HepG2 (cell line): ENCODE measurements around the gene SYT8. TPM values are rescaled to one million over a fixed set of nuclear protein-coding genes. Genes with fewer than 3 reads are reported as not detected.
A peak's percentile ranks its signal among the peaks of the same experiment; 100 is the strongest.

Experiments used
- CENPT ChIP-seq: sonication (generic); formaldehyde crosslinking; IDR thresholded peaks from 2 replicates; pipeline ENCODE4 v1.8.0; 2022; ENCODE audit warnings: low read depth, mild to moderate bottlenecking, moderate library complexity, missing genetic modification reagents
- E2F1 ChIP-seq: sonication (generic); formaldehyde crosslinking; IDR thresholded peaks from 2 replicates; pipeline ENCODE4 v1.5.0; 2020; ENCODE audit warnings: missing genetic modification reagents
- FOXO4 ChIP-seq: sonication (generic); formaldehyde crosslinking; conservative IDR thresholded peaks from 2 replicates; pipeline ENCODE4 v1.8.1; 2023; ENCODE audit warnings: missing genetic modification reagents
- HHEX ChIP-seq: IDR thresholded peaks from 2 replicates; pipeline ENCODE4 v1.6.1; 2016; ENCODE audit warnings: control low read depth
- MED1 ChIP-seq: sonication (generic); formaldehyde crosslinking; IDR thresholded peaks from 2 replicates; pipeline ENCODE4 v1.4.0; 2020; ENCODE audit warnings: missing genetic modification reagents
- NAIF1 ChIP-seq: sonication (generic); formaldehyde crosslinking; IDR thresholded peaks from 2 replicates; pipeline ENCODE4 v1.5.0; 2020; ENCODE audit warnings: mild to moderate bottlenecking, missing genetic modification reagents, borderline replicate concordance
- POGK ChIP-seq: sonication (generic); formaldehyde crosslinking; conservative IDR thresholded peaks from 2 replicates; pipeline ENCODE4 v1.8.0; 2022; ENCODE audit warnings: mild to moderate bottlenecking, moderate library complexity, missing genetic modification reagents
- TGIF2 ChIP-seq: IDR thresholded peaks from 2 replicates; pipeline ENCODE4 v1.6.1; 2016; ENCODE audit warnings: control low read depth, missing compliant biosample characterization
- ZBTB38 ChIP-seq: sonication (generic); formaldehyde crosslinking; IDR thresholded peaks from 2 replicates; pipeline ENCODE4 v1.5.1; 2020; ENCODE audit warnings: mild to moderate bottlenecking, missing genetic modification reagents
- ZBTB39 ChIP-seq: sonication (generic); formaldehyde crosslinking; IDR thresholded peaks from 2 replicates; pipeline ENCODE4 v1.5.0; 2020; ENCODE audit warnings: missing genetic modification reagents
- ZFAT ChIP-seq: sonication (generic); formaldehyde crosslinking; conservative IDR thresholded peaks from 2 replicates; pipeline ENCODE4 v1.8.1; 2023; ENCODE audit warnings: missing genetic modification reagents, inconsistent platforms
- ZFX ChIP-seq: sonication (generic); formaldehyde crosslinking; IDR thresholded peaks from 2 replicates; pipeline ENCODE4 v1.4.0; 2020; ENCODE audit warnings: mild to moderate bottlenecking, low read depth, missing genetic modification reagents, moderate library complexity
- ZNF12 ChIP-seq: sonication (generic); formaldehyde crosslinking; IDR thresholded peaks from 2 replicates; pipeline ENCODE4 v1.5.0; 2020; ENCODE audit warnings: missing genetic modification reagents
- ZNF207 ChIP-seq: fragments of 450-650 bp; IDR thresholded peaks from 2 replicates; pipeline ENCODE4 v1.6.1; 2016; ENCODE audit warnings: antibody characterized with exemption, borderline replicate concordance
- ZNF574 ChIP-seq: sonication (generic); formaldehyde crosslinking; IDR thresholded peaks from 2 replicates; pipeline ENCODE4 v1.4.0; 2020; ENCODE audit warnings: missing genetic modification reagents
- ZNF607 ChIP-seq: sonication (generic); formaldehyde crosslinking; IDR thresholded peaks from 2 replicates; pipeline ENCODE4 v1.5.1; 2020; ENCODE audit warnings: missing genetic modification reagents, mild to moderate bottlenecking, borderline replicate concordance
- polyA plus RNA-seq, 8 experiments: library from polyadenylated mRNA; depleted of rRNA in 3 of 8; stranded (reverse) in 7 of 8; unstranded in 1 of 8; fragments of >200 nt; fragmentation: Illumina TruSeq in 4 of 8; extraction: Trizol in 4 of 8; gene quantifications; 2 replicates each; pipeline versions ENCODE4 v1.2.1 to v1.2.3, GENCODE V29; 2011 to 2016; ENCODE audit warnings: low read depth in 4 of 8, missing spikeins in 1 of 8, mixed read lengths in 1 of 8; ENCODE audit not compliant: insufficient read depth in 1 of 8
- total RNA-seq, 5 experiments: library from RNA; depleted of rRNA; stranded (reverse); fragments of >200 nt; fragmentation: Illumina TruSeq; extraction: Trizol; gene quantifications; 2 replicates each; pipeline ENCODE4 v1.2.3, GENCODE V29; 2016; ENCODE audit warnings: low read depth in 1 of 5
- TF ChIP-seq, protein P1 (sequence below): sonication (generic); formaldehyde crosslinking; IDR thresholded peaks from 2 replicates; pipeline ENCODE4 v1.5.1; 2020; ENCODE audit warnings: mild to moderate bottlenecking, missing genetic modification reagents, borderline replicate concordance

SYT8 gene
- total and polyA plus RNA-seq, 2 of the 13 experiments (the other 11 are each of a cell fraction or from before 2014, with no cell fraction given): 0.60 to 2.3 TPM

DNA sequence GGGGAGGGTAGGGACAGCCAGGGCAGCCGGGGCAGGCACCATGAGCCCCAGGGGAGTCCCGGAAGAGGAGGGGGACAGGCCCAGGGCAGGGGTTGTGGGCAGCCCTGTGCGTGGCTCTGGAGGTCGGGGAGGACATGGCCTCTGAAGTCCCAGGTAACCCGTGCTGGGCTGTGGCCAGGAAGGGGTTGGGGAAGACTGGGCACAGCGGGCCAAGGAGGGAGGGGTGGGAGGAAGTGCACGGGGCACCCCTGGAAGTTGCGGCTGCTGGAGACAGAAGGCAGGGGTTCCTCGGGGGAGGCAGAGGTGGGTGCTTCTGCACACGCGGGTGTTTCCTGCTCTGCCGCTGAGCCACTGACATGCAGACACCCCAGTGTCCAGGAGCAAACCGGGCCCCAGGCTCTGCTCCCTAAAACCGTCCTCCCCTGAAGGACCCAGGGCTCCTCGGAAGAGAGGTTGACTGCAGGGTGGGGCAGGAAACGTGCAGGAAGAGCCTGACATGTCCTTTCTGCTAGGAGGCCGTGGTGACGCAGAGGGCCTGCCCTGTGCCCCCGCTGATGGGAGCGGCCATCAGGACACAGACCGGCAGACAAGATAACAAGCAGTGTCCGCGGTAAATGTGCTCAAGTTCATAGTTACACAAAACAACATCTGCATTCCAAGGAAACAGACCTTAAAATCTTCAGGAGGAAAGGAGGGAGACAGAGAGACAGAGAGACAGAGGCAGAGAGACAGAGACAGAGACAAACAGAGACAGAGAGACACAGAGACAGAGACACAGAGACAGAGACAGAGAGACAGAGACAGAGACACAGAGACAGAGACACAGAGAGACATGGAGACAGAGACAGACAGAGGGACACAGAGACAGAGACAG is 9.7 kb downstream of the SYT8 start (continued):
- TF ChIP-seq ZBTB39 (peak; percentile 49; the same call in 1 of the 2 replicates), ZNF607 (no peak), POGK (CRISPR knock-in tag) (no peak), HHEX (no peak), ZNF574 (CRISPR knock-in tag) (no peak), CENPT (CRISPR knock-in tag) (no peak), ZBTB38 (CRISPR knock-in tag) (peak; percentile 92), NAIF1 (CRISPR knock-in tag) (no peak), ZNF12 (CRISPR knock-in tag) (no peak), ZFAT (CRISPR knock-in tag) (no peak), ZFX (peak; percentile 48; the same call in 1 of the 2 replicates), E2F1 (no peak), FOXO4 (CRISPR knock-in tag) (0 out of 2 replicates have a peak, but pooled peaks have one; percentile 69), MED1 (CRISPR knock-in tag) (peak; percentile 37; the same call in 1 of the 2 replicates), TGIF2 (CRISPR knock-in tag) (no peak), ZNF207 (0 out of 2 replicates have a peak, but pooled peaks have one; percentile 49)
- TF ChIP-seq, protein P1, sequence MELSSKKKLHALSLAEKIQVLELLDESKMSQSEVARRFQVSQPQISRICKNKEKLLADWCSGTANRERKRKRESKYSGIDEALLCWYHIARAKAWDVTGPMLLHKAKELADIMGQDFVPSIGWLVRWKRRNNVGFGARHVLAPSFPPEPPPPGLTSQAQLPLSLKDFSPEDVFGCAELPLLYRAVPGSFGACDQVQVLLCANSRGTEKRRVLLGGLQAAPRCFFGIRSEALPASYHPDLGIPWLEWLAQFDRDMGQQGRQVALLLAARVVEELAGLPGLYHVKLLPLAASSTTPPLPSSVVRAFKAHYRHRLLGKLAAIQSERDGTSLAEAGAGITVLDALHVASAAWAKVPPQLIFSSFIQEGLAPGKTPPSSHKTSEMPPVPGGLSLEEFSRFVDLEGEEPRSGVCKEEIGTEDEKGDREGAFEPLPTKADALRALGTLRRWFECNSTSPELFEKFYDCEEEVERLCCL (CRISPR knock-in tag): 0 out of 2 replicates have a peak, but pooled peaks have one; percentile 48
